Stimulated activated naive CD4-positive, alpha-beta T cell (primary cell): ENCODE measurements around the gene B9D2.

Experiments
- DNase-seq, 6 experiments: peaks; one replicate each; lab custom pipeline; 2025; lab: John Stamatoyannopoulos, UW

Gene B9D2

GRCh38 chr19:41327576-41328156, 36.3 kb downstream of the B9D2 start:
- peak; percentile 60 to 85 (median 70) for DNase-seq

GRCh38 chr19:41327076-41327575, 36.8 kb downstream of the B9D2 start:
- DNase-seq = peak in 2 of 6 experiments; percentile 42 to 46

DNA sequence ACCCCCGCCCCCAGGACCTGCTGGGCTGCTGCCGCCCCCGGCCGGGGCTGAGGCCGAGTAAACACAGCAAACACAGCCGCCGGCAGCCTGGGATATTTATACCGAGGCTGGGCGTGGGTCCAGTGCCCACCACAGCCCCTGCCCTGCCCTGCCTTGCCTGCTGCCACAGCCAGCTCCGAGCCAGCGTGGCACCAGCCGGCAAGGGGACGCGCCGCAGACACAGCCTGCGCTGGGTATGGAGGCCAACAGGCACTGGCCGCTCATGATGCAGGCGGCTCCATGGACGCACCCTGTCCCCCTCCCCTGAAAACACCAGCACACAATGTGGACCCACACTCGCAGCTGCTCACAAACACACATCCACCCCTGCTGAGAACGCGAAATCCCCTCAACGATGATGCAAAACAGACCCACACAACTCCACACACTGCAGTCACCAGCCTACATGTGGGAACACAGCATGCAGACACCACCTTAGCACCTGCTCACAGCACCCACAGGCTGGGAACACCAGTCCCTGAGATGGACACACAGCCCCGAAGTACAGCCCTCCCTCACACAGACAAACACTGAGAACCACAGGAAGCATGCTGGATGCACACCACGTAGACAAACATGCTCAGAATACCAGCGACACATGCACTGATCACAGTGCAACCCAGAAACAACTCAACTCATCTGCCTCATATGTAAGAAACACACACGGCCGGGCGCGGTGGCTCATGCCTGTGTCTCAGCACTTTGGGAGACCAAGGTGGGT, 37.8 kb downstream of the B9D2 start:
- DNase-seq = peak in 4 of 6 experiments; percentile 20 to 39 (median 30)

DNA sequence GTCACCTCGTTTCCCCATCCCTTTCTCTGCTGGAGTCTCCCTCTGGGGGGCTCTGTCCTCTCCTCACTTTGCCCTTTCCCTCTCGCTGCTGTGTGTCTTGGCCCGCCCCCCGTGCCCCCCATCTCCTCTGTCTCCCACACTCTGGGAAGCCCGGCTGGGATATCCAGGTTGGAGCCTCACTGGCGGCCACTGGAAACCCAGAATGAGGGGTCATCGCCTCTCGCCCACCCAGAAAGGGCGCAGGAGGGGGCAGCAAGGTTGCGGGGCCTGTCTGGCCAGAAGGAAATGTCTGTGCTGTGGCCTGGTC, 38.4 kb downstream of the B9D2 start:
- no peak for DNase-seq

DNA sequence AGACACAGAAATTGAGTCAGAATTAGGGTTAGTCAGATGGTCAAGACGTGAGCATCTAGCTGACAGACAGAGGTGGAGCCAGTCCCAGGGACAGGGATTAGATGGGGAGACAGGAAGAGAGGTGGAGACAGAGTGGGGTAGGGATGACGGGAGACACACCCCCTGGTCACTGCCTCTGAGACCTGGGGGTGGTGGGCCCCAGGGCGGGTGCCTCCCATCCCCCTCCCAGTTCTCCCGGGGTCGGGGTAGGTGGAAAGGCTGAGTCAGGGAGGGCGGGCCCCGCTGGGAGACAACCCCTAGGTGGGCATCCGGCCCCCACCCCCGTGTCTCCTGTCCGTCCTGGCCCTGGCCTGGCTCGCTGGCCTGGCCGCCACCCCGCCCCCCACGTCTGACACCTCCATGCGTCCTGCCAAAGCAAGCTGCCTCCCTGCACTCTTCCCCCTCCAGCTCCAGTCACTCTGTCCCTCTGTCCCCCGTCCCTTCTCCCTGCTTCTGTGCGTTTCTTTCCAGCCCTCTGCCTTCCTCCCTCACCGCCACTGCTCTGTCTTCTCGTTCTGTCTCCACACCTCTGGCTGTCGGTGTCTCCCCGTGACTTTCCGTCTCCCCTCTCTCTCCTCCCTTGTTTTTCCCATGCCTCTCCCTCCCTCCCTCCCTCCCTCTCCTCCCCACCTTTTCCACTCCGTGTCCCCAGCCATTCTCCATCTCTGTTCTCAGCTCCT, 38.9 kb downstream of the B9D2 start:
- no peak for DNase-seq

GRCh38 chr19:41324231-41324702, 39.7 kb downstream of the B9D2 start:
- DNase-seq = no peak

DNA sequence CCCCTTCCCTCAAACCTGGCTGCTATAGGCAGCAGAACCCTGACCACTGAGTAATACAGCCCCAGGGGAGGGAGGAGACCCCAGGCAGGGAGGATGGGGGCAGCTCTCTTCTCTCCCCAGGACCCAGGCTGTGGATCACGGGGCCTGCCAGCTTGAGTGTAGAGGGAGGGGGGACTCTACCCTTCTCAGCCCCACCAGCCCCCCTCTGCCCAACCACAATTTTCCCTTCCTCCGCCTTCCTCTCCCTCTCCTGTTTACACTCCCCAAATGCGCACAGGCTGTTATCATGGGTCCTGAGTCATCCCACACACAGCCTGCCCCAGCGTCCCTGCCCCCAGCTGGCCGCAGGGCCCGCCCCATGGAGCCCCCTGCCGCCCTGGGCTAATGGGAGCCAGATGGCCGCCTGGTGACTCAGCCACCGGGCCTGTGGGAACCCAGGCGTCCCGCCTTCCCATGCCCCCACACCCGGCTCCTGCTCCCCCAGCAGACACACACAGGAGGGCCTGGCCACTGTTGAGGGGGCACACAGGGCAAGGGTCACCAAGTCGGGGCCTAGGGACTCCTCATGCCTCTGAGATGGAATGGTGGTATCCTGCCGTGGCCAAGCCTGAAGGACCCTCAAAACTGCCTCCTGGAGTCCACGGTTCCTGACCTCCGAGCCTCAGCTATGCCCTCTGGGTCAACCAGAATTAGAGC, 40.4 kb downstream of the B9D2 start:
- DNase-seq = no peak

DNA sequence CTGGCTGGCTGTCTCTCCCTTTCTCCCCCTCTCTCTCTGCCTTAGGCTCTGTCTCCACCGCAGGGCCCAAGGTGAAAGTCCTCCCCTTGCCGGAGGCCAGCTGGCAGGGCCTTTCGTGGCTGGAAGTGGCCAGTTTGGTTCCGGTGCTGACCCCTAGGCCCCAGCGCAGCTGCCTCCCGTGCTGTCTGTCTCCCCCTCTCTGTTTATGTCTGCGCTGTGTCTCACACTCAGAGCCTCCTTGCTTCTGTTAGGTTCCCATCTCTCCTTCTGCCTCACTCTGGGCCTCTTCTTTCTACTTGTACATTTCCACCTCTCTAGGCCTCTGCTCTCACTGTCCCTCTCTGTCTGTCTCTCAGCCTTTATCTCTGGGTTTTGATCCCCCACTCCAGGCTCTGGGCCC, 40.9 kb downstream of the B9D2 start:
- no peak for DNase-seq

GRCh38 chr19:41322451-41322850, 41.5 kb downstream of the B9D2 start:
- no peak for DNase-seq

- DNase-seq = no peak
These were observed 42.2 kb downstream of the B9D2 start for GRCh38 chr19:41321600-41322270.

- DNase-seq = no peak
These were observed 42.7 kb downstream of the B9D2 start for GRCh38 chr19:41321204-41321599.

DNA sequence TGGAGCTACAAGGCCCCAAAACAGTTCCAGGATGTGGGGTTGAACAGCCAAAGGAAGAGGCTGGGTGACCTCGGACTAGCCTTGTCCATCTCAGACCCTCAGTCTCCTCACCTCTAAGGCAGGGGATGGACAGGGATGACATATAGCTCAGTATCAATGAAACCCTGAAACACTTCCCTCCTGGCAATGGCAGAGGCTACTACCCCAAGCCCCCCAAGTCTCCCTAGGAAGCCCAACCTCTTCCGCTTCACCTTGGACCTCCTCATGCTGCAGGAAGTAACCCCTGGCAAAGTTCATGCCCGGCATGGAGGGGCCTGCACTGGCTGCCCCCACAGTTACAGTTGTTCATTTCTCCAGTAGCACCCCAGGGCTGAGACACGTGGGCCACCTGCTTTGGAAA, 43.4 kb downstream of the B9D2 start:
- DNase-seq = no peak

GRCh38 chr19:41320185-41320518, 43.8 kb downstream of the B9D2 start:
- DNase-seq = no peak

- DNase-seq = no peak
These were observed 44.3 kb downstream of the B9D2 start for GRCh38 chr19:41319500-41320184.

DNA sequence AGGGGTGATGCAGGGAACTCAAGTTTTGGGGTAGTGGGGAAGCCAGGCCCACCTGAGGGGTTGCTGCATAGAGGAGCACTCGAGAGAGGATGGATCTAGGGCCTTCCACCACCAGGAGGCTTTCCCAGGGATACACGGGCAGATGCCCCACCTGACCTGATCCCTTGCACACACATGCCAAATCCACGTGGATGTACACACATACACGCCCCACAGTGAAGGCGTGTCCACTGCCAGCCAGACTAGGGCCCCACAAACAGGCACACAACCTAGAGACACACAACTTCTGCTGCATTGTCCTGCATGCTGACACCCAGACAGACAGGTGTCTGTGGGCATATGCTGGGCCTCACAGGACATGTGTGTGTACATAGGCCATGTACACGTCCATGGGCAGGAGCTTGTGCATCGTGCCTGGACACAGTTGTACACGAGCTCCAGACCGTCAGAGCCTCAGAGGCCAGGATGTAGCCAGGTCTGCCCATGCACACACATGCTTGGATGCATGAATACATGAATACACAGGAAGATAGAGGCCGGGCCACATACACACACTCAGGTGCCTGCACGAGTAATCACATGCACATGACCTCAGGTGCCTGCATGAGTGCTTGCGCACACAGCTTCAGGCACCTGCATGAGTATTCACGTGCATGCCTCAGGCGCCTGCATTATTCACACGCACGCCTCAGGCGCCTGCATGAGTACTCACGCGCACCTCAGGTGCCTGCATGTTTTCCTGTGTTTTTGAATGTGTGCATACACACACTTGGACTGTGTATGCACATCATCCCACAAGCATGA, 45.1 kb downstream of the B9D2 start:
- no peak for DNase-seq

- no peak for DNase-seq
These were observed 47.5 kb downstream of the B9D2 start for GRCh38 chr19:41316306-41316920.

- no peak for DNase-seq
These were observed 52.3 kb downstream of the B9D2 start for GRCh38 chr19:41311613-41312012.

GRCh38 chr19:41311072-41311471, 52.9 kb downstream of the B9D2 start:
- DNase-seq = no peak

DNA sequence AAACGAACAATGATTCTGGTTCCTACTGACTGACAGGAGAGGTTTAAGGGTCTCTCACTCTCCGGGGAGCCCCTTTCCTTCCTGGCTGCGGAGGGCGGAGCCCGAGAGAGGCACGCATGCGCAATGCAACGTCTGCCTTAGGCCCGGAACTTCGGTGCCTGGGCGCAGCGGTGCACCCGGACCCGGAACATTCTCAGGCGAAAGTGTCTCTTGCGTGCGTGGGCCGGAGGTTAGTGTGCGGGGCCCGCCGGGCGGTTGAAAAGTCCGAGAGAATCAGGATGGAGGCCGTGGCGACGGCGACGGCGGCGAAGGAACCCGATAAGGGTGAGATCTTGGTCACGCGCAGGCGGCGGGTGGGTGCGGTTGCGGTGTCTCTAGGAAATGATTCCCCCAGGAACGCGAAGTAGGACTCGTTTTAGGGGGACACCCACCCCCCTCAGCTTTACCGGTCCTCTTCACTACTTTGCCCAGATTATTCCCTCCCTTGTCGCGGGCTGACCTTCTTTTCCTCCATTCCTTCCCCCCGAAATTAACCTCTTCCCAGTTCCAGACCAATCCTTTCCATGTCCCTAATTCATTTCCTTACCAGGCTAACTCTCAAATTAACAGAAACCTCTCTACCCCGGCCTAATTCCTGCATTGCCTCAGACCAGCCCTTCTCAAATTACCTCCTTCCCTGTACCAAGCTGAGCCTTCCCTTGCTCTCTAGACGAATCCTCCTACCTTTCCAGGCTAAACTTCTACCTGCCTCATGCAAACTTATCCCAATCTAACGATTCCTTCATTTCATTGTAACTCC, 53.7 kb downstream of the B9D2 start, which contains the start of gene CCDC97:
Gene CCDC97, plus strand, starts transcription at position 140 of the 799 bp plus-strand sequence. Its CDS starts 139 bp downstream, at position 279.
- DNase-seq = peak; percentile 82 to 98 (median 86)
